ENCODE data around the gene PEAK1. TPM values are rescaled to one million over a fixed set of nuclear protein-coding genes. Genes with fewer than 3 reads are reported as not detected.

Gene PEAK1
- total RNA-seq, 2 donors from 2014 or later = 16.2 to 16.6 TPM

DNA sequence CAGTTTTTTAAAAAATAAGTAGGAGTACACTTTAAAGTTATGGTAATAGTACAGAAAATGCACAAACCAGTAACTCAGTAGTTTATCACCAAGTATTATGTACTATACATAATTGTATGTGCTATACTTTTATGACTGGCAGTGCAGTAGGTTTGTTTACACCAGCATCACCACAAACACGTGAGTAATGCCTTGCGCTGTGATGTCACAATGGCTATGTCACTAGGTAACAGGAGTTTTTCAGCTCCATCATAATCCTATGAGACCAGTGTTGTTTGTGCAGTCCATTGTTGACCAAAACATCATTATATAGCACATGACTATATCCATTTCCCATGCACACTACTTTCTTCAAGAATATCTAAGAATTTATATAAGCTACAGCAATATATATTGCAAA, 280.6 kb downstream of the PEAK1 start:
- no peak overlapping the region for H3K4me3 Mint-ChIP-seq
- H3K27me3 Mint-ChIP-seq = no peaks in the 10 kb centered on the region
- no peak overlapping the region for H3K27ac Mint-ChIP-seq
- peaks cover 9% of the 10 kb centered on the region for H3K9me3 Mint-ChIP-seq
- no peak for ATAC-seq (replicated peaks)
- H3K36me3 Mint-ChIP-seq (ENCODE audit: low read depth) = no peaks in the 10 kb centered on the region
- H3K4me1 Mint-ChIP-seq = no peaks in the 10 kb centered on the region

- H3K9me3 Mint-ChIP-seq = peaks cover 9% of the 10 kb centered on the region
- no peaks in the 10 kb centered on the region for H3K36me3 Mint-ChIP-seq (ENCODE audit: low read depth)
- no peak for ATAC-seq (replicated peaks)
- H3K4me1 Mint-ChIP-seq = no peaks in the 10 kb centered on the region
- no peak overlapping the region for H3K27ac Mint-ChIP-seq
- H3K27me3 Mint-ChIP-seq = no peaks in the 10 kb centered on the region
- H3K4me3 Mint-ChIP-seq = no peak overlapping the region
Measured at GRCh38 chr15:77138167-77138522, 281.8 kb downstream of the PEAK1 start.

GRCh38 chr15:77135181-77135580, 284.7 kb downstream of the PEAK1 start:
- Mint-ChIP-seq H3K9me3 (peaks cover 5% of the 10 kb centered on the region), H3K4me3 (no peak overlapping the region), H3K27ac (no peak overlapping the region), H3K27me3 (no peaks in the 10 kb centered on the region), H3K36me3 (ENCODE audit: low read depth) (no peaks in the 10 kb centered on the region), H3K4me1 (no peaks in the 10 kb centered on the region)
- ATAC-seq (replicated peaks) = no peak

- H3K27ac Mint-ChIP-seq = no peak overlapping the region
- no peak for ATAC-seq (replicated peaks)
- H3K4me3 Mint-ChIP-seq = no peak overlapping the region
- no peaks in the 10 kb centered on the region for H3K9me3 Mint-ChIP-seq
- no peaks in the 10 kb centered on the region for H3K4me1 Mint-ChIP-seq
- no peaks in the 10 kb centered on the region for H3K27me3 Mint-ChIP-seq
- H3K36me3 Mint-ChIP-seq (ENCODE audit: low read depth) = no peaks in the 10 kb centered on the region
Measured at GRCh38 chr15:77130315-77130930, 289.5 kb downstream of the PEAK1 start.

GRCh38 chr15:77127626-77128025, 292.3 kb downstream of the PEAK1 start:
- no peak for ATAC-seq (replicated peaks)
- H3K4me3 Mint-ChIP-seq = no peak overlapping the region
- no peaks in the 10 kb centered on the region for H3K4me1 Mint-ChIP-seq
- no peaks in the 10 kb centered on the region for H3K9me3 Mint-ChIP-seq
- no peaks in the 10 kb centered on the region for H3K36me3 Mint-ChIP-seq (ENCODE audit: low read depth)
- no peak overlapping the region for H3K27ac Mint-ChIP-seq
- H3K27me3 Mint-ChIP-seq = no peaks in the 10 kb centered on the region

- Mint-ChIP-seq H3K9me3 (no peaks in the 10 kb centered on the region), H3K4me1 (no peaks in the 10 kb centered on the region), H3K4me3 (no peak overlapping the region), H3K27me3 (no peaks in the 10 kb centered on the region), H3K27ac (no peak overlapping the region), H3K36me3 (ENCODE audit: low read depth) (no peaks in the 10 kb centered on the region)
- ATAC-seq (replicated peaks) = no peak
Measured at GRCh38 chr15:77126529-77127326, 293.2 kb downstream of the PEAK1 start.

GRCh38 chr15:77123854-77124253, 296.1 kb downstream of the PEAK1 start:
- Mint-ChIP-seq H3K27ac (no peak overlapping the region), H3K9me3 (no peaks in the 10 kb centered on the region), H3K4me1 (no peaks in the 10 kb centered on the region), H3K27me3 (no peaks in the 10 kb centered on the region), H3K36me3 (ENCODE audit: low read depth) (no peaks in the 10 kb centered on the region), H3K4me3 (no peak overlapping the region)
- no peak for ATAC-seq (replicated peaks)

GRCh38 chr15:77122576-77122975, 297.3 kb downstream of the PEAK1 start:
- no peaks in the 10 kb centered on the region for H3K9me3 Mint-ChIP-seq
- H3K4me3 Mint-ChIP-seq = no peak overlapping the region
- H3K4me1 Mint-ChIP-seq = no peaks in the 10 kb centered on the region
- no peaks in the 10 kb centered on the region for H3K27me3 Mint-ChIP-seq
- no peak for ATAC-seq (replicated peaks)
- H3K36me3 Mint-ChIP-seq (ENCODE audit: low read depth) = no peaks in the 10 kb centered on the region
- H3K27ac Mint-ChIP-seq = no peak overlapping the region

DNA sequence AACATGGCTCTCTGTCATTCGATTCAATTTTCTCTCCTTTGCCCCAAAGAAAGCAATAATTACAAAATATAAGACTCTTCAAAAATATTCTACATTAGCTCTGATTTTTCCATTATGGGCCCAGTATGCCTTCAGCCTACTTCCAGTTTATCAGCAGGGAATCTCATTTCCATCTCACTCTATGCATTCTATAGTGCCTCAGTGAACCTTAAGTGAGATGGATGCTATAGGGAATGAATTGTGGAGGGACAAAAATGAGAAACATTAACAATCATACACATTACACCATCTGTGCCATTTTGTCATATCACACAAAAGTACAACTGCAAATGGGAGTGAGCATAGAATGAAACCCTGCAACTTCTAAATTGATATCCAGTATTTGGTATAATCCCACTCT, 298.3 kb downstream of the PEAK1 start:
- ATAC-seq (replicated peaks) = no peak
- no peaks in the 10 kb centered on the region for H3K9me3 Mint-ChIP-seq

DNA sequence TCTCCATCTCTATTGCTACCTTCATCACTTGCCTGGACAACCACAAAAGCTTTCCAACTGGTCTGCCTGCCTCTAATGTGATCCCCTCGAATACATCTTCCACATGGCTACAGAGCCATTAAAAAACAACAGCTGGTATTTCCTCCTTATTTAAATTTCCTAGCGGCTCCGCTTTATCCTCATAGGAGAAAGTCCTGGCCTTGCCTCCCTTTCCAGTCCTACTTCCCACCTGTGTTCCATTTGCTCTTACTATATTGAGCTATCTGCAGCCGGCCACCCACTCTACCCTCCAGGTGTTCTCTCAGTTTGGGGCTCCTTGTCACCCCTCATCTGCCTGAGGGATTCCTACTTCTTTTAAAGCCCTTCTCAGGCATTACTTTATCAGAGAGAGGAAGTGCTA, 299.3 kb downstream of the PEAK1 start:
- no peaks in the 10 kb centered on the region for H3K36me3 Mint-ChIP-seq (ENCODE audit: low read depth)
- no peak overlapping the region for H3K4me3 Mint-ChIP-seq
- no peak for ATAC-seq (replicated peaks)
- no peaks in the 10 kb centered on the region for H3K27me3 Mint-ChIP-seq
- H3K9me3 Mint-ChIP-seq = no peaks in the 10 kb centered on the region
- no peak overlapping the region for H3K27ac Mint-ChIP-seq
- no peaks in the 10 kb centered on the region for H3K4me1 Mint-ChIP-seq

More for the DNA sequence above, 298.3 kb downstream of the PEAK1 start:
- Mint-ChIP-seq H3K36me3 (ENCODE audit: low read depth) (no peaks in the 10 kb centered on the region), H3K27me3 (no peaks in the 10 kb centered on the region), H3K4me3 (no peak overlapping the region), H3K27ac (no peak overlapping the region), H3K4me1 (no peaks in the 10 kb centered on the region)

- Mint-ChIP-seq H3K4me3 (no peak overlapping the region), H3K4me1 (no peaks in the 10 kb centered on the region), H3K9me3 (no peaks in the 10 kb centered on the region), H3K27ac (no peak overlapping the region), H3K36me3 (ENCODE audit: low read depth) (no peaks in the 10 kb centered on the region), H3K27me3 (no peaks in the 10 kb centered on the region)
- ATAC-seq (replicated peaks) = no peak
Measured at GRCh38 chr15:77119446-77119845, 300.5 kb downstream of the PEAK1 start.

DNA sequence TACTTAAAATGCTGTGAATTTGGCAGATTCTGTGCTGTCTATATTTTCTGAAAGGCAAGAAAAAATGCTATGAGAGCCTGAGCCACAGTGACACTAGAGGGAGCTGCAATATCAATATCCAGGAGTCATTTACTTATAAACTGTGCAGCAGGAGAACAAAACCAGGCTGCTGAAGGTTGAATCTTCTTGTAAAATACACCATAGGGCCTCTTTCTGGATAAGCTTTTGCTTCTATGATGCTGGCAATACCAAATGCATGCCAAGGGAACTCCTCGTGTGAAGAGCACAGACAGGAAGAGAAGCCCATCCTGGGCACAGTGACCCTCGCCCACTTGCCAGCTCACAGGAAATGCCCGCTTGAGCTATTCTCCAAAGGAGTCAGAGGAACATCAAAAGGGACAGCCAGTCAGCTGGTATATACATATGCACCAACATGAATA, 301.0 kb downstream of the PEAK1 start:
- no peaks in the 10 kb centered on the region for H3K4me1 Mint-ChIP-seq
- no peak overlapping the region for H3K27ac Mint-ChIP-seq
- H3K27me3 Mint-ChIP-seq = no peaks in the 10 kb centered on the region
- no peaks in the 10 kb centered on the region for H3K36me3 Mint-ChIP-seq (ENCODE audit: low read depth)
- ATAC-seq (replicated peaks) = peak; percentile 45
- H3K9me3 Mint-ChIP-seq = no peaks in the 10 kb centered on the region
- H3K4me3 Mint-ChIP-seq = no peak overlapping the region

- H3K27ac Mint-ChIP-seq = no peak overlapping the region
- H3K4me1 Mint-ChIP-seq = no peaks in the 10 kb centered on the region
- ATAC-seq (replicated peaks) = no peak
- H3K27me3 Mint-ChIP-seq = no peaks in the 10 kb centered on the region
- H3K9me3 Mint-ChIP-seq = no peaks in the 10 kb centered on the region
- H3K4me3 Mint-ChIP-seq = no peak overlapping the region
- no peaks in the 10 kb centered on the region for H3K36me3 Mint-ChIP-seq (ENCODE audit: low read depth)
Measured at GRCh38 chr15:77115179-77115578, 304.7 kb downstream of the PEAK1 start.

DNA sequence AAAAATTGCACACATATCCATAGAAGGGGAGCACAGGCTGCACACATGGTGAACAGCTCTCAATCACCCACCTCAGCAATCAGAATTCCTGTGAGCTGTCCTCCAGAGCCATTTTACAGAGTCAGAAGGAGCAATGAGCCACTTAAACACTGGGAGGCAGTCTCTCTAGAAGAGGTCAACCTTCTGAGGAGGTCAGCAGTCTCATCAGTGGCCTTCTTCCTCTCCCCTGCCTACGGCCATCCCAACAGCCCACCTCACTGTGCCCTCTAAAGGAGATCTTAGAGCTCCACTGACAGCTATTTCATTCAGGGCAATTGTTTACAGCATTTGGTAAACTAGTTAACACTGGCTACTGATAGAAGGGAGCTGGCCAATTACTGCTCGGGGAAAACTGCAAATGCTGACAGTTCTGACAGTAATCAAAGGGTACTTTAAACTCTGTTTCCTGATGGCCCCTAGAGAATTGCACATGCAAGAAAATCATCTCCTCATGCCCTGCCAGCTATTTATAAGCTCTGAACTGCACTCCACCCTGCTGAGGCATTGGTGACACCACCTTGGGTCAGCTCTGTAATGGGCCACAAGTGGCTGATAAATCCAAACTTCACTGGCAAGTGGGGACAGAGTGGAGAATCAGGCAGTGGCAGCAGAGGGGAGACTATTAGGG, 306.9 kb downstream of the PEAK1 start:
- no peak for ATAC-seq (replicated peaks)

GRCh38 chr15:77111789-77112188, 308.1 kb downstream of the PEAK1 start:
- ATAC-seq (replicated peaks) = no peak
- H3K27me3 Mint-ChIP-seq = no peaks in the 10 kb centered on the region

More for the DNA sequence above, 306.9 kb downstream of the PEAK1 start:
- H3K9me3 Mint-ChIP-seq = no peaks in the 10 kb centered on the region
- H3K27me3 Mint-ChIP-seq = no peaks in the 10 kb centered on the region
- no peak overlapping the region for H3K27ac Mint-ChIP-seq
- H3K4me1 Mint-ChIP-seq = no peaks in the 10 kb centered on the region
- H3K36me3 Mint-ChIP-seq (ENCODE audit: low read depth) = no peaks in the 10 kb centered on the region
- no peak overlapping the region for H3K4me3 Mint-ChIP-seq

More at GRCh38 chr15:77111789-77112188, 308.1 kb downstream of the PEAK1 start:
- no peaks in the 10 kb centered on the region for H3K36me3 Mint-ChIP-seq (ENCODE audit: low read depth)
- H3K9me3 Mint-ChIP-seq = no peaks in the 10 kb centered on the region
- H3K4me1 Mint-ChIP-seq = no peaks in the 10 kb centered on the region
- H3K4me3 Mint-ChIP-seq = no peak overlapping the region
- no peak overlapping the region for H3K27ac Mint-ChIP-seq

Data from activated T-helper 17 cell treated with anti-CD3 and anti-CD28 coated beads, Interleukin-2, amount 50 U/mL, for 72 hours (primary cell).